DMS 273 (cell line): ENCODE data around the gene ALG8.
A peak's percentile ranks its signal among the peaks of the same experiment; 100 is the strongest.
"Not testable (repeated sequence)": the region's sequence is repeated elsewhere in the genome, so short reads cannot be mapped to it uniquely, and the experiment has no call there.

ENCODE experiments used
- DNase-seq: peaks from one replicate; lab custom pipeline; 2025; ENCODE audit not compliant: unreplicated experiment; lab: John Stamatoyannopoulos, UW

ALG8 gene

GRCh38 chr11:78076733-78077403, 62.6 kb downstream of the ALG8 start:
- peak; percentile 31 for DNase-seq

GRCh38 chr11:78074756-78075155, 64.7 kb downstream of the ALG8 start:
- DNase-seq: peak; percentile 29

GRCh38 chr11:78072455-78072854, 67.0 kb downstream of the ALG8 start:
- DNase-seq: no peak

GRCh38 chr11:78071717-78072116, 67.7 kb downstream of the ALG8 start:
- no peak for DNase-seq

- no peak for DNase-seq
Observed at GRCh38 chr11:78070621-78071020, 68.8 kb downstream of the ALG8 start.

- peak; percentile 52 for DNase-seq
Observed at GRCh38 chr11:78069465-78069864, 70.0 kb downstream of the ALG8 start.

- no peak for DNase-seq
Observed at GRCh38 chr11:78067704-78068103, 71.7 kb downstream of the ALG8 start.

GRCh38 chr11:78066471-78066870, 73.0 kb downstream of the ALG8 start:
- DNase-seq: no peak

- no peak for DNase-seq
Observed at GRCh38 chr11:78065203-78065602, 74.2 kb downstream of the ALG8 start.

- DNase-seq: peak; percentile 52
Observed at GRCh38 chr11:78063440-78064181, 75.8 kb downstream of the ALG8 start, which contains the start of gene THRSP. THRSP (plus strand) TSS chr11:78063861; CDS start chr11:78063882, 21 bp downstream.

- DNase-seq: no peak
Observed at GRCh38 chr11:78062671-78063070, 76.8 kb downstream of the ALG8 start.

GRCh38 chr11:78061921-78062311, 77.5 kb downstream of the ALG8 start:
- DNase-seq: no peak

- peak; percentile 68 for DNase-seq
Observed at GRCh38 chr11:78061088-78061920, 78.1 kb downstream of the ALG8 start.

GRCh38 chr11:78060533-78060932, 78.9 kb downstream of the ALG8 start:
- DNase-seq: no peak

GRCh38 chr11:78059749-78060328, 79.6 kb downstream of the ALG8 start:
- not testable (repeated sequence) for DNase-seq

- no peak for DNase-seq
Observed at GRCh38 chr11:78057462-78058055, 81.9 kb downstream of the ALG8 start.

GRCh38 chr11:78056093-78056492, 83.3 kb downstream of the ALG8 start:
- no peak for DNase-seq

GRCh38 chr11:78054971-78055370, 84.5 kb downstream of the ALG8 start:
- no peak for DNase-seq

- DNase-seq: no peak
Observed at GRCh38 chr11:78050964-78051831, 88.2 kb downstream of the ALG8 start.
